Karpas-422 (cell line): ENCODE results near the gene DHRS11. TPM values are rescaled to one million over a fixed set of nuclear protein-coding genes. Genes with fewer than 3 reads are reported as not detected.
"Not testable (repeated sequence)": the region's sequence is repeated elsewhere in the genome, so short reads cannot be mapped to it uniquely, and the experiment has no call there.

Source experiments
- DNase-seq: peaks from one replicate; pipeline ENCODE4 v3.0.0-alpha.2; 2015
- H2AFZ ChIP-seq: fragments of 200-600 bp; sonication (generic); 2 replicates; pipeline ENCODE4 v1.6.1; 2014; ENCODE audit warnings: antibody characterized with exemption, low read length, mixed read lengths
- H3K27ac ChIP-seq: fragments of 200-600 bp; sonication (generic); 2 replicates; pipeline ENCODE4 v1.5.1; 2014; ENCODE audit warnings: mild to moderate bottlenecking, low read length, moderate library complexity
- H3K27me3 ChIP-seq: fragments of 200-600 bp; sonication (generic); 2 replicates; pipeline ENCODE4 v1.6.1; 2014; ENCODE audit warnings: low read length, mixed read lengths
- H3K36me3 ChIP-seq: fragments of 200-600 bp; sonication (generic); 2 replicates; pipeline ENCODE4 v1.6.1; 2014; ENCODE audit warnings: low read length, mixed read lengths; ENCODE audit not compliant: insufficient read depth
- H3K4me1 ChIP-seq: fragments of 200-600 bp; sonication (generic); 2 replicates; pipeline ENCODE4 v1.6.1; 2014; ENCODE audit warnings: mild to moderate bottlenecking, low read length, mixed read lengths
- H3K4me2 ChIP-seq: fragments of 200-600 bp; sonication (generic); 2 replicates; pipeline ENCODE4 v1.6.1; 2014; ENCODE audit warnings: low read length, low read depth, mild to moderate bottlenecking; ENCODE audit not compliant: poor library complexity, severe bottlenecking
- H3K4me3 ChIP-seq: fragments of 200-600 bp; sonication (generic); 2 replicates; pipeline ENCODE4 v1.5.1; 2014; ENCODE audit warnings: mild to moderate bottlenecking, antibody characterized with exemption, low read length, mixed read lengths
- H3K79me2 ChIP-seq: fragments of 200-600 bp; sonication (generic); 2 replicates; pipeline ENCODE4 v1.6.1; 2014; ENCODE audit warnings: mild to moderate bottlenecking, low read length, mixed read lengths
- H3K9ac ChIP-seq: fragments of 200-600 bp; sonication (generic); 2 replicates; pipeline ENCODE4 v1.6.0; 2014; ENCODE audit warnings: low read length
- H3K9me2 ChIP-seq: fragments of 200-600 bp; sonication (generic), shearing (Covaris generic); replicated peaks from 2 replicates; pipeline ENCODE4 v1.6.0; 2014; ENCODE audit warnings: mild to moderate bottlenecking, low read length, moderate library complexity; ENCODE audit not compliant: insufficient read depth
- H3K9me3 ChIP-seq: fragments of 300-700, 200-600 bp; sonication (generic); 2 replicates; pipeline ENCODE4 v1.6.1; 2014; ENCODE audit warnings: low read length, mixed read lengths
- H4K20me1 ChIP-seq: fragments of 200-600 bp; sonication (generic); 2 replicates; pipeline ENCODE4 v1.6.1; 2014; ENCODE audit warnings: mild to moderate bottlenecking, antibody characterized with exemption, low read length, low read depth; ENCODE audit not compliant: insufficient read depth
- total RNA-seq: library from RNA; depleted of rRNA; stranded (reverse); fragments of >200 nt; shearing (Covaris generic); gene quantifications from 2 replicates; pipeline ENCODE4 v1.2.3, GENCODE V29; 2014; ENCODE audit warnings: low replicate concordance

DHRS11 gene
- total RNA-seq, 1 experiment from 2014 or later = 13.6 TPM

GRCh38 chr17:36602924-36603384 is 11.3 kb downstream of the DHRS11 start:
- Histone ChIP-seq H3K27me3 (no peaks in the 10 kb centered on the region), H2AFZ (no peak overlapping the region), H3K27ac (peak overlapping the region; percentile 63; the same call in 1 of the 2 replicates), H3K9me3 (no peaks in the 10 kb centered on the region), H3K36me3 (peaks cover 11% of the 10 kb centered on the region; the same call in 1 of the 2 replicates), H3K4me3 (peak overlapping the region; percentile 82), H4K20me1 (no peaks in the 10 kb centered on the region), H3K79me2 (peaks cover 52% of the 10 kb centered on the region), H3K4me2 (peak overlapping the region; percentile 88), H3K9ac (peak overlapping the region; percentile 97), H3K9me2 (no peaks in the 10 kb centered on the region), H3K4me1 (peaks cover 31% of the 10 kb centered on the region)
- peak; percentile 92 for DNase-seq

GRCh38 chr17:36605028-36605427 is 13.3 kb downstream of the DHRS11 start:
- not testable (repeated sequence) for H3K4me2 ChIP-seq

GRCh38 chr17:36608280-36608679 is 16.6 kb downstream of the DHRS11 start:
- no peak overlapping the region for H3K4me2 ChIP-seq
- H3K36me3 ChIP-seq = peaks cover 13% of the 10 kb centered on the region; the same call in 1 of the 2 replicates
- no peak for DNase-seq
- H3K9me2 ChIP-seq = no peaks in the 10 kb centered on the region
- 0 out of 2 replicates have a peak overlapping the region, but pooled peaks have one; percentile 13 for H3K9ac ChIP-seq
- H3K4me3 ChIP-seq = no peak overlapping the region
- peaks cover 40% of the 10 kb centered on the region for H3K79me2 ChIP-seq
- H3K9me3 ChIP-seq = no peaks in the 10 kb centered on the region
- no peak overlapping the region for H2AFZ ChIP-seq
- H3K4me1 ChIP-seq = peaks cover 21% of the 10 kb centered on the region
- H3K27ac ChIP-seq = no peak overlapping the region
- H4K20me1 ChIP-seq = peaks cover 8% of the 10 kb centered on the region; the same call in 1 of the 2 replicates
- no peaks in the 10 kb centered on the region for H3K27me3 ChIP-seq

More at GRCh38 chr17:36605028-36605427, 13.3 kb downstream of the DHRS11 start:
- H3K9me3 ChIP-seq, H3K27me3 ChIP-seq, H4K20me1 ChIP-seq, H3K9me2 ChIP-seq, H3K27ac ChIP-seq, H3K4me3 ChIP-seq, DNase-seq, H3K9ac ChIP-seq, H2AFZ ChIP-seq: not testable (repeated sequence)
- Histone ChIP-seq H3K4me1 (peaks cover 33% of the 10 kb centered on the region), H3K36me3 (peaks cover 13% of the 10 kb centered on the region; the same call in 1 of the 2 replicates), H3K79me2 (peaks cover 56% of the 10 kb centered on the region)

GRCh38 chr17:36608794-36609497 is 17.3 kb downstream of the DHRS11 start:
- Histone ChIP-seq H3K4me3 (no peak overlapping the region), H3K9me3 (no peaks in the 10 kb centered on the region), H3K27me3 (no peaks in the 10 kb centered on the region), H3K27ac (no peak overlapping the region), H3K79me2 (peaks cover 34% of the 10 kb centered on the region), H3K9ac (0 out of 2 replicates have a peak overlapping the region, but pooled peaks have one; percentile 13), H3K4me2 (peak overlapping the region; percentile 19), H3K4me1 (peaks cover 14% of the 10 kb centered on the region), H4K20me1 (peaks cover 8% of the 10 kb centered on the region; the same call in 1 of the 2 replicates), H2AFZ (no peak overlapping the region), H3K36me3 (peaks cover 9% of the 10 kb centered on the region; the same call in 1 of the 2 replicates), H3K9me2 (no peaks in the 10 kb centered on the region)
- DNase-seq = peak; percentile 80

GRCh38 chr17:36609498-36609862 is 17.8 kb downstream of the DHRS11 start:
- no peak overlapping the region for H3K4me2 ChIP-seq
- no peaks in the 10 kb centered on the region for H3K9me3 ChIP-seq

GRCh38 chr17:36610474-36610873 is 18.8 kb downstream of the DHRS11 start:
- Histone ChIP-seq H3K9me3 (no peaks in the 10 kb centered on the region), H3K9me2 (no peaks in the 10 kb centered on the region), H2AFZ (no peak overlapping the region), H3K27ac (no peak overlapping the region), H3K4me2 (no peak overlapping the region), H3K27me3 (no peaks in the 10 kb centered on the region), H3K4me3 (no peak overlapping the region), H4K20me1 (peaks cover 8% of the 10 kb centered on the region; the same call in 1 of the 2 replicates), H3K4me1 (peaks cover 12% of the 10 kb centered on the region), H3K9ac (no peak overlapping the region), H3K36me3 (peaks cover 7% of the 10 kb centered on the region; the same call in 1 of the 2 replicates), H3K79me2 (peaks cover 19% of the 10 kb centered on the region)
- no peak for DNase-seq

More at GRCh38 chr17:36609498-36609862, 17.8 kb downstream of the DHRS11 start:
- H3K27me3 ChIP-seq = no peaks in the 10 kb centered on the region
- peaks cover 8% of the 10 kb centered on the region; the same call in 1 of the 2 replicates for H4K20me1 ChIP-seq
- no peak overlapping the region for H2AFZ ChIP-seq
- H3K9ac ChIP-seq = no peak overlapping the region
- H3K4me1 ChIP-seq = peaks cover 12% of the 10 kb centered on the region
- no peak overlapping the region for H3K27ac ChIP-seq
- no peak for DNase-seq
- H3K36me3 ChIP-seq = peaks cover 7% of the 10 kb centered on the region; the same call in 1 of the 2 replicates
- H3K9me2 ChIP-seq = no peaks in the 10 kb centered on the region
- H3K79me2 ChIP-seq = peaks cover 28% of the 10 kb centered on the region
- no peak overlapping the region for H3K4me3 ChIP-seq

- Histone ChIP-seq H3K27ac (no peak overlapping the region), H3K4me1 (peaks cover 12% of the 10 kb centered on the region), H3K79me2 (peaks cover 8% of the 10 kb centered on the region; the same call in 1 of the 2 replicates), H3K9me3 (no peaks in the 10 kb centered on the region), H3K9me2 (no peaks in the 10 kb centered on the region), H3K9ac (no peak overlapping the region), H3K27me3 (no peaks in the 10 kb centered on the region), H2AFZ (no peak overlapping the region), H4K20me1 (peaks cover 12% of the 10 kb centered on the region; the same call in 1 of the 2 replicates), H3K4me2 (no peak overlapping the region), H3K36me3 (peaks cover 7% of the 10 kb centered on the region; the same call in 1 of the 2 replicates), H3K4me3 (no peak overlapping the region)
- no peak for DNase-seq
These were observed 19.8 kb downstream of the DHRS11 start for GRCh38 chr17:36611345-36612072.

- Histone ChIP-seq H3K27me3 (no peaks in the 10 kb centered on the region), H2AFZ (no peak overlapping the region), H3K9ac (no peak overlapping the region), H3K79me2 (peaks cover 7% of the 10 kb centered on the region; the same call in 1 of the 2 replicates), H3K36me3 (peaks cover 7% of the 10 kb centered on the region; the same call in 1 of the 2 replicates), H3K9me3 (no peaks in the 10 kb centered on the region), H3K9me2 (no peaks in the 10 kb centered on the region), H3K27ac (no peak overlapping the region), H3K4me2 (no peak overlapping the region), H3K4me3 (no peak overlapping the region), H4K20me1 (peaks cover 12% of the 10 kb centered on the region; the same call in 1 of the 2 replicates), H3K4me1 (peaks cover 12% of the 10 kb centered on the region)
- DNase-seq = no peak
These were observed 20.6 kb downstream of the DHRS11 start for GRCh38 chr17:36612323-36612722.
